Hepatocyte (in vitro differentiated cells): ENCODE data around the gene LNX2. TPM values are rescaled to one million over a fixed set of nuclear protein-coding genes. Genes with fewer than 3 reads are reported as not detected.
A peak's percentile ranks its signal among the peaks of the same experiment; 100 is the strongest.

ENCODE experiments used
- DNase-seq: peaks from one replicate; pipeline ENCODE4 v3.0.0-alpha.2; 2016; ENCODE audit warnings: low spot score
- H2AFZ ChIP-seq: fragments of 200-600 bp; sonication (generic); 2 replicates; pipeline ENCODE4 v1.6.0; 2016; ENCODE audit warnings: antibody characterized with exemption, mild to moderate bottlenecking
- H3K27ac ChIP-seq: fragments of 200-600 bp; sonication (generic); 2 replicates; pipeline ENCODE4 v1.5.1; 2016; ENCODE audit warnings: mild to moderate bottlenecking
- H3K27me3 ChIP-seq: fragments of 200-600 bp; sonication (generic); 2 replicates; pipeline ENCODE4 v1.6.1; 2016
- H3K36me3 ChIP-seq: fragments of 200-600 bp; sonication (generic); replicated peaks from 2 replicates; pipeline ENCODE4 v1.5.1; 2016; ENCODE audit warnings: low read depth; ENCODE audit not compliant: insufficient read depth
- H3K4me1 ChIP-seq: fragments of 200-600 bp; sonication (generic); 2 replicates; pipeline ENCODE4 v1.5.1; 2016; ENCODE audit warnings: mild to moderate bottlenecking, moderate library complexity; ENCODE audit not compliant: insufficient read depth
- H3K4me2 ChIP-seq: fragments of 200-600 bp; sonication (generic); 2 replicates; pipeline ENCODE4 v1.6.0; 2016
- H3K4me3 ChIP-seq: fragments of 200-600 bp; sonication (generic); 2 replicates; pipeline ENCODE4 v1.5.1; 2016; ENCODE audit warnings: mild to moderate bottlenecking
- H3K79me2 ChIP-seq: fragments of 200-600 bp; sonication (generic); 2 replicates; pipeline ENCODE4 v1.6.0; 2017; ENCODE audit warnings: mild to moderate bottlenecking
- H3K9me2 ChIP-seq: fragments of 200-600 bp; sonication (generic); replicated peaks from 2 replicates; pipeline ENCODE4 v1.6.0; 2017; ENCODE audit warnings: mild to moderate bottlenecking; ENCODE audit not compliant: insufficient read depth
- H3K9me3 ChIP-seq: fragments of 200-600 bp; sonication (generic); 2 replicates; pipeline ENCODE4 v1.5.1; 2016; ENCODE audit warnings: low read depth, mild to moderate bottlenecking
- H4K20me1 ChIP-seq: fragments of 200-600 bp; sonication (generic); 2 replicates; pipeline ENCODE4 v1.6.0; 2016; ENCODE audit warnings: mild to moderate bottlenecking; ENCODE audit not compliant: insufficient read depth, poor library complexity, severe bottlenecking
- CTCF ChIP-seq: fragments of 200-600 bp; sonication (generic); IDR thresholded peaks from 2 replicates; pipeline ENCODE4 v1.5.1; 2016; ENCODE audit warnings: antibody characterized with exemption, mild to moderate bottlenecking; ENCODE audit not compliant: poor library complexity
- EZH2 ChIP-seq: fragments of 200-600 bp; sonication (generic); IDR thresholded peaks from 2 replicates; pipeline ENCODE4 v1.6.1; 2016; ENCODE audit warnings: antibody characterized with exemption, mild to moderate bottlenecking, borderline replicate concordance
- EZH2phosphoT487 ChIP-seq: fragments of 200-600 bp; sonication (generic); IDR thresholded peaks from one replicate; pipeline ENCODE4 v1.6.1; 2018; ENCODE audit warnings: antibody characterized with exemption, mild to moderate bottlenecking, low read depth, moderate library complexity; ENCODE audit not compliant: unreplicated experiment, severe bottlenecking
- WGBS: methylation state at CpG from one replicate; pipeline ENCODE4 v1.1.6; 2016; ENCODE audit warnings: low lambda C conversion rate; ENCODE audit errors: missing lambda C conversion rate; 5-methylcytosine and 5-hydroxymethylcytosine counted together
- polyA plus RNA-seq: library from polyadenylated mRNA; unstranded; fragments of >200 nt; fragmentation: Nextera tagmentation; extraction: Ambion mirVana; gene quantifications from 2 replicates; pipeline ENCODE4 v1.2.1, GENCODE V29; 2016
- total RNA-seq: library from RNA; depleted of rRNA; stranded (reverse); fragments of >200 nt; gene quantifications from 2 replicates; pipeline ENCODE4 v1.2.3, GENCODE V29; 2014

Gene LNX2
- total and polyA plus RNA-seq, 2 experiments from 2014 or later = 8.8 to 28.8 TPM

GRCh38 chr13:27627380-27627779, 7.1 kb upstream of the LNX2 start:
- H3K4me2 ChIP-seq = no peak overlapping the region
- no peaks in the 10 kb centered on the region for H3K36me3 ChIP-seq
- WGBS = 97% methylated on average over 3 of the region's 3 CpGs
- H2AFZ ChIP-seq = no peak overlapping the region
- DNase-seq = no peak
- no peak overlapping the region for H3K27ac ChIP-seq
- no peaks in the 10 kb centered on the region for H3K9me3 ChIP-seq
- H3K4me3 ChIP-seq = no peak overlapping the region
- H3K4me1 ChIP-seq = peaks cover 20% of the 10 kb centered on the region
- TF ChIP-seq CTCF (no peak), EZH2phosphoT487 (no peak), EZH2 (no peak)
- peaks cover 98% of the 10 kb centered on the region for H3K79me2 ChIP-seq
- peaks cover 26% of the 10 kb centered on the region for H4K20me1 ChIP-seq
- H3K27me3 ChIP-seq = no peaks in the 10 kb centered on the region
- no peaks in the 10 kb centered on the region for H3K9me2 ChIP-seq

GRCh38 chr13:27625839-27626238, 5.5 kb upstream of the LNX2 start:
- Histone ChIP-seq H3K27me3 (no peaks in the 10 kb centered on the region), H3K79me2 (peaks cover 91% of the 10 kb centered on the region), H2AFZ (no peak overlapping the region), H3K9me2 (no peaks in the 10 kb centered on the region), H4K20me1 (peaks cover 26% of the 10 kb centered on the region), H3K4me1 (peaks cover 20% of the 10 kb centered on the region), H3K27ac (no peak overlapping the region), H3K36me3 (no peaks in the 10 kb centered on the region), H3K4me2 (no peak overlapping the region), H3K4me3 (no peak overlapping the region), H3K9me3 (no peaks in the 10 kb centered on the region)
- no peak for DNase-seq
- WGBS = 59% methylated on average over 2 of the region's 2 CpGs
- no peak for TF ChIP-seq EZH2
- TF ChIP-seq EZH2phosphoT487 = no peak
- TF ChIP-seq CTCF = no peak

- H3K4me2 ChIP-seq = peak overlapping the region; percentile 87
- DNase-seq = no peak
- H3K4me3 ChIP-seq = no peak overlapping the region
- no peaks in the 10 kb centered on the region for H3K27me3 ChIP-seq
- H3K36me3 ChIP-seq = no peaks in the 10 kb centered on the region
- no peak overlapping the region for H2AFZ ChIP-seq
- H3K9me3 ChIP-seq = no peaks in the 10 kb centered on the region
- no peak for TF ChIP-seq CTCF
- TF ChIP-seq EZH2phosphoT487 = no peak
- TF ChIP-seq EZH2 = no peak
- peaks cover 82% of the 10 kb centered on the region for H3K79me2 ChIP-seq
- peaks cover 26% of the 10 kb centered on the region for H4K20me1 ChIP-seq
- H3K27ac ChIP-seq = no peak overlapping the region
- 87% methylated on average over 3 of the region's 3 CpGs for WGBS
- H3K4me1 ChIP-seq = peaks cover 21% of the 10 kb centered on the region
- no peaks in the 10 kb centered on the region for H3K9me2 ChIP-seq
Measured at GRCh38 chr13:27624071-27624470, 3.7 kb upstream of the LNX2 start.

GRCh38 chr13:27622881-27623280, 2.6 kb upstream of the LNX2 start:
- H3K79me2 ChIP-seq = peaks cover 82% of the 10 kb centered on the region

More at GRCh38 chr13:27622881-27623280, 2.6 kb upstream of the LNX2 start:
- WGBS = 92% methylated on average over 7 of the region's 7 CpGs
- H3K27ac ChIP-seq = no peak overlapping the region
- H2AFZ ChIP-seq = no peak overlapping the region
- peaks cover 32% of the 10 kb centered on the region for H4K20me1 ChIP-seq
- peaks cover 33% of the 10 kb centered on the region for H3K4me1 ChIP-seq
- H3K9me3 ChIP-seq = no peaks in the 10 kb centered on the region
- no peaks in the 10 kb centered on the region for H3K9me2 ChIP-seq
- TF ChIP-seq EZH2 (no peak), EZH2phosphoT487 (no peak), CTCF (no peak)
- no peaks in the 10 kb centered on the region for H3K27me3 ChIP-seq
- no peaks in the 10 kb centered on the region for H3K36me3 ChIP-seq
- peak overlapping the region; percentile 87 for H3K4me2 ChIP-seq
- H3K4me3 ChIP-seq = peak overlapping the region; percentile 90
- no peak for DNase-seq
